B cell (primary cell): ENCODE measurements around the gene ALPL. TPM values are rescaled to one million over a fixed set of nuclear protein-coding genes. Genes with fewer than 3 reads are reported as not detected.

Experiments
- ATAC-seq: fragments of 200-7000 bp; cut with Tn5 transposase; one replicate; pipeline ENCODE4 v1.10.0; 2021; ENCODE audit warnings: low read depth, mild to moderate bottlenecking, moderate number of reproducible peaks, moderate library complexity
- CTCF ChIA-PET: fragments of 350-600 bp; sonication (Branson Sonifier 250); formaldehyde crosslinking; loops from one replicate; lab custom pipeline; 2021; ENCODE audit warnings: antibody characterized with exemption, inconsistent platforms; lab: Charles Lee
- POLR2A ChIA-PET: fragments of 350-600 bp; sonication (Branson Sonifier 250); formaldehyde crosslinking; loops from one replicate; lab custom pipeline; 2021; ENCODE audit warnings: antibody characterized with exemption; lab: Charles Lee
- DNase-seq: peaks from one replicate; pipeline ENCODE4 v3.0.0; 2013
- H2AFZ ChIP-seq: 2 replicates; pipeline ENCODE4 v1.6.1; 2012; ENCODE audit warnings: mild to moderate bottlenecking, low read depth, low read length; ENCODE audit not compliant: insufficient read depth, poor library complexity, severe bottlenecking
- H3K27ac ChIP-seq, 2 donors: 1 replicate in 1 of 2; 2 replicates in 1 of 2; pipeline ENCODE4 v1.5.1; 2012 to 2013; ENCODE audit warnings: low read length in 2 of 2, mild to moderate bottlenecking in 2 of 2, moderate library complexity in 1 of 2
- H3K27me3 ChIP-seq, 4 experiments: fragments of 200-600 bp in 1 of 4; sonication (generic) in 1 of 4; replicated peaks in 1 of 4; 1 replicate in 2 of 4; 2 replicates in 2 of 4; pipeline versions ENCODE4 v1.6.1 to v1.7.0; 2013 to 2016; ENCODE audit warnings: low read length in 3 of 4, mild to moderate bottlenecking in 2 of 4, mixed read lengths in 1 of 4, moderate library complexity in 1 of 4; ENCODE audit not compliant: insufficient read depth in 4 of 4, control insufficient read depth in 3 of 4; ENCODE audit errors: control extremely low read depth in 1 of 4
- H3K36me3 ChIP-seq, 2 experiments: replicated peaks in 1 of 2; 1 replicate in 1 of 2; 2 replicates in 1 of 2; pipeline versions ENCODE4 v1.6.1 to v1.7.1; 2013; ENCODE audit warnings: low read length in 1 of 2; ENCODE audit not compliant: insufficient read depth in 2 of 2, control insufficient read depth in 1 of 2; ENCODE audit errors: control extremely low read depth in 1 of 2, extremely low read depth in 1 of 2
- H3K4me1 ChIP-seq, 2 donors: fragments of 200-600 bp in 1 of 2; sonication (generic) in 1 of 2; 1 replicate in 1 of 2; 2 replicates in 1 of 2; pipeline versions ENCODE4 v1.5.1 to v1.6.1; 2013 to 2017; ENCODE audit warnings: low read length in 2 of 2; ENCODE audit not compliant: control insufficient read depth in 2 of 2, insufficient read depth in 2 of 2
- H3K4me2 ChIP-seq: replicated peaks from 2 replicates; pipeline ENCODE3; 2012; ENCODE audit warnings: mild to moderate bottlenecking, low read depth, low read length; ENCODE audit not compliant: poor library complexity, severe bottlenecking
- H3K4me3 ChIP-seq, 5 experiments: fragments of 200-600 bp in 1 of 5; sonication (generic) in 1 of 5; 1 replicate in 3 of 5; 2 replicates in 2 of 5; pipeline versions ENCODE4 v1.5.1 to v1.7.0; 2011 to 2016; ENCODE audit warnings: low read length in 4 of 5, mild to moderate bottlenecking in 4 of 5, low read depth in 2 of 5, control low read depth in 1 of 5, moderate library complexity in 1 of 5; ENCODE audit not compliant: insufficient read depth in 1 of 5; ENCODE audit errors: control extremely low read depth in 1 of 5, extremely low read depth in 1 of 5
- H3K79me2 ChIP-seq: fragments of 200-600 bp; sonication (generic); one replicate; pipeline ENCODE4 v1.6.0; 2016; ENCODE audit warnings: low read length; ENCODE audit not compliant: control insufficient read depth, insufficient read depth
- H3K9ac ChIP-seq: fragments of 200-600 bp; sonication (generic); 2 replicates; pipeline ENCODE4 v1.6.1; 2017; ENCODE audit warnings: mild to moderate bottlenecking, low read length, moderate library complexity
- H3K9me3 ChIP-seq, 3 donors: one replicate each; pipeline versions ENCODE4 v1.6.1 to v1.7.1; 2013; ENCODE audit warnings: low read length in 2 of 3; ENCODE audit not compliant: control insufficient read depth in 2 of 3, insufficient read depth in 1 of 3; ENCODE audit errors: control extremely low read depth in 1 of 3
- H4K20me1 ChIP-seq: 2 replicates; pipeline ENCODE4 v1.6.0; 2012; ENCODE audit warnings: mild to moderate bottlenecking, low read length; ENCODE audit not compliant: insufficient read depth, control insufficient read depth, poor library complexity, severe bottlenecking
- H3K27ac Mint-ChIP-seq: one replicate; pipeline ENCODE4 v1.8.0; 2021; ENCODE audit warnings: mixed read lengths
- H3K27me3 Mint-ChIP-seq: one replicate; pipeline ENCODE4 v1.8.0; 2021; ENCODE audit warnings: mixed read lengths
- H3K4me1 Mint-ChIP-seq: one replicate; pipeline ENCODE4 v1.8.0; 2021; ENCODE audit warnings: mixed read lengths
- H3K4me3 Mint-ChIP-seq: one replicate; pipeline ENCODE4 v1.8.0; 2021; ENCODE audit warnings: mixed read lengths
- H3K9me3 Mint-ChIP-seq: one replicate; pipeline ENCODE4 v1.8.0; 2022; ENCODE audit warnings: mixed read lengths; ENCODE audit not compliant: insufficient read depth
- EZH2 ChIP-seq: IDR thresholded peaks from 2 replicates; pipeline ENCODE4 v1.6.1; 2012; ENCODE audit warnings: borderline replicate concordance, low read depth, mild to moderate bottlenecking, moderate library complexity, low read length; ENCODE audit not compliant: insufficient read depth, poor library complexity, severe bottlenecking
- WGBS: methylation state at CpG from one replicate; pipeline ENCODE4 v1.1.5; 2013; ENCODE audit warnings: missing lambda C conversion rate; ENCODE audit not compliant: insufficient coverage; 5-methylcytosine and 5-hydroxymethylcytosine counted together
- intact Hi-C: fragments of 100-400 bp; cut with micrococcal nuclease; formaldehyde crosslinking; loops from one replicate; pipeline ENCODE4 v1.10.0; 2022
- polyA plus RNA-seq: library from polyadenylated mRNA; depleted of rRNA; stranded (reverse); fragments of >200 nt; gene quantifications from 2 replicates; pipeline ENCODE4 v1.2.3, GENCODE V29; 2012
- total RNA-seq, 2 donors: library from RNA; stranded (reverse); fragments of 120-200 nt in 1 of 2; gene quantifications; 1 replicate in 1 of 2; 2 replicates in 1 of 2; pipeline versions ENCODE4 v1.2.3 to v1.2.4, GENCODE V29; 2013 to 2022
- TF ChIP-seq, protein P1 (sequence below): fragments of 200-600 bp; IDR thresholded peaks from one replicate; pipeline ENCODE4 v1.8.0; 2022; ENCODE audit warnings: antibody characterized with exemption, mild to moderate bottlenecking

The ALPL gene
- total and polyA plus RNA-seq, 2 donors (not counting 1 experiment from before 2014, with no cell fraction given): 1.6 to 12.2 TPM

DNA sequence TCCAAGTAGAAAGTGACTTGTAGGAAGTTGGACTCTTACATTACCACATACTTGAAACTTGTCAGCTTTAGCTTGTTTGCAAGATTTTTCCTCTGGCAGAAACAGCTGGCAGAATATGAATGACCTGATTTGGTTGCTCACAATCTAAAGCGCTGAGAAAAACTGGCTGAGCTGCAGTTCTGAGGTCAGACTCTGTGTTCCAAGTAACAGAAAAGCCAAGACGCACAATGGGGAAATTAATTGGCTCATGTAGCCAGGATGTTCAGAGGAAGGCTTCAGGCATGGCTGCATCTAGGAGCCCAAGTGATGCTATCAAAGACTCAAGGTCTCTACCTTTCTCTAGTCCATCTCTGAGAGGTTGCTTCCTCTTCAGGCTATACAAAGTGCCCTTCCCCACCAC lies 27.0 kb downstream of the ALPL start:
- H3K9ac ChIP-seq: no peak overlapping the region
- H3K79me2 ChIP-seq: no peaks in the 10 kb centered on the region
- H3K4me2 ChIP-seq: no peak overlapping the region
- POLR2A ChIA-PET: no interaction called here
- intact Hi-C loops: no loop called here
- Mint-ChIP-seq H3K27me3 (peaks cover 26% of the 10 kb centered on the region), H3K4me3 (no peak overlapping the region), H3K9me3 (no peaks in the 10 kb centered on the region), H3K27ac (no peak overlapping the region), H3K4me1 (peaks cover 5% of the 10 kb centered on the region)
- no peaks in the 10 kb centered on the region for H3K36me3 ChIP-seq
- TF ChIP-seq EZH2: no peak
- TF ChIP-seq, protein P1, sequence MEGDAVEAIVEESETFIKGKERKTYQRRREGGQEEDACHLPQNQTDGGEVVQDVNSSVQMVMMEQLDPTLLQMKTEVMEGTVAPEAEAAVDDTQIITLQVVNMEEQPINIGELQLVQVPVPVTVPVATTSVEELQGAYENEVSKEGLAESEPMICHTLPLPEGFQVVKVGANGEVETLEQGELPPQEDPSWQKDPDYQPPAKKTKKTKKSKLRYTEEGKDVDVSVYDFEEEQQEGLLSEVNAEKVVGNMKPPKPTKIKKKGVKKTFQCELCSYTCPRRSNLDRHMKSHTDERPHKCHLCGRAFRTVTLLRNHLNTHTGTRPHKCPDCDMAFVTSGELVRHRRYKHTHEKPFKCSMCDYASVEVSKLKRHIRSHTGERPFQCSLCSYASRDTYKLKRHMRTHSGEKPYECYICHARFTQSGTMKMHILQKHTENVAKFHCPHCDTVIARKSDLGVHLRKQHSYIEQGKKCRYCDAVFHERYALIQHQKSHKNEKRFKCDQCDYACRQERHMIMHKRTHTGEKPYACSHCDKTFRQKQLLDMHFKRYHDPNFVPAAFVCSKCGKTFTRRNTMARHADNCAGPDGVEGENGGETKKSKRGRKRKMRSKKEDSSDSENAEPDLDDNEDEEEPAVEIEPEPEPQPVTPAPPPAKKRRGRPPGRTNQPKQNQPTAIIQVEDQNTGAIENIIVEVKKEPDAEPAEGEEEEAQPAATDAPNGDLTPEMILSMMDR: no peak
- no peak overlapping the region for H3K4me3 ChIP-seq
- ATAC-seq (no peak), DNase-seq (no peak)
- CTCF ChIA-PET: interaction anchor here (1.5 to 8.8 kb wide), 4 partner anchors 10 to 304 kb away, joined by 5 to 186 read pairs (median 22); partner anchors contain the start of gene ALPL
- peaks cover 0 to 9% (median 0%) of the 10 kb centered on the region in 3 donors for H3K9me3 ChIP-seq
- no peaks in the 10 kb centered on the region for H4K20me1 ChIP-seq
- peaks cover 0 to 8% (median 4%) of the 10 kb centered on the region in 4 experiments for H3K27me3 ChIP-seq
- H2AFZ ChIP-seq: no peak overlapping the region
- peaks cover 0 to 10% of the 10 kb centered on the region in 2 donors for H3K4me1 ChIP-seq
- no peak overlapping the region for H3K27ac ChIP-seq
- WGBS: 91% methylated on average over 2 of the region's 2 CpGs

DNA sequence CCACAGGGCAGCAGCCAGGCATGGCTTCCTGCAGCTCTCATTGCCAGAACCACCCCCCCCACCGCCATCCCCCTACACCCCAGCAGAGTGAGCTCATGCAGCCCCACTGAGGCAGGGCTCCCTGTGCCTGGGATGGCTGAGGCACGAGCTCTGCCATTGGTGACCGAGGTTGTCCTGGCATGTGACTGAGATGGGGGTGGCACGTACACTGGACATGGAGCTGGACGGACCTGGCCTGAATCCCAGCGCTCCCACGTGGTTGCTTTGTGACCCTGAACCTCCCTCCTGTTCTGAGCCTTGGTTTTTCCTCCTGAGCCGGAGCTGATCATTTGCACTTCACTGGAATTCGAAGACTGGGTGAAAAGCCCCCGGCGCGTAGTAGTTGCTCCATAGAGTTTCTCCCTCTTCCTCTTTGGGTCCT lies 28.3 kb downstream of the ALPL start:
- no peak overlapping the region for H3K4me3 Mint-ChIP-seq
- TF ChIP-seq, protein P1: no peak
- no peak for TF ChIP-seq EZH2
- no peaks in the 10 kb centered on the region for H4K20me1 ChIP-seq
- no peak for ATAC-seq
- peaks cover 0 to 9% (median 0%) of the 10 kb centered on the region in 3 donors for H3K9me3 ChIP-seq
- H3K79me2 ChIP-seq: no peaks in the 10 kb centered on the region
- H3K4me3 ChIP-seq: no peak overlapping the region
- peaks cover 0 to 10% of the 10 kb centered on the region in 2 donors for H3K4me1 ChIP-seq
- H3K36me3 ChIP-seq: no peaks in the 10 kb centered on the region
- no peak overlapping the region for H3K27ac Mint-ChIP-seq
- 72% methylated on average over 8 of the region's 12 CpGs for WGBS
- ChIA-PET CTCF (interaction anchor here (1.1 to 8.8 kb wide), 3 partner anchors 20 to 169 kb away, joined by 3 to 186 read pairs (median 37); partner anchors contain the start of gene ALPL), POLR2A (no interaction called here)
- DNase-seq: no peak
- no peaks in the 10 kb centered on the region for H3K9me3 Mint-ChIP-seq
- H2AFZ ChIP-seq: no peak overlapping the region
- intact Hi-C loops: no loop called here
- no peak overlapping the region for H3K27ac ChIP-seq
- H3K4me2 ChIP-seq: no peak overlapping the region
- peaks cover 23% of the 10 kb centered on the region for H3K27me3 Mint-ChIP-seq
- peaks cover 5% of the 10 kb centered on the region for H3K4me1 Mint-ChIP-seq
- no peak overlapping the region for H3K9ac ChIP-seq
- peaks cover 0 to 8% (median 4%) of the 10 kb centered on the region in 4 experiments for H3K27me3 ChIP-seq
